Brain microvascular endothelial cell (primary cell): ENCODE results near the gene PDE3A.
"Not testable (repeated sequence)": the region's sequence is repeated elsewhere in the genome, so short reads cannot be mapped to it uniquely, and the experiment has no call there.

Experiments
- DNase-seq: peaks from one replicate; pipeline ENCODE4 v3.0.0-alpha.2; 2020
- H3K27ac ChIP-seq: fragments of 250-450 bp; sonication (Bioruptor Pico); 2 replicates; pipeline ENCODE4 v1.5.1; 2020; ENCODE audit warnings: mild to moderate bottlenecking, moderate library complexity
- H3K27me3 ChIP-seq: fragments of 250-450 bp; sonication (Bioruptor Pico); replicated peaks from 2 replicates; pipeline ENCODE4 v1.5.1; 2020; ENCODE audit warnings: mild to moderate bottlenecking
- H3K36me3 ChIP-seq: fragments of 250-450 bp; sonication (Bioruptor Pico); replicated peaks from 2 replicates; pipeline ENCODE4 v1.5.1; 2020; ENCODE audit warnings: mild to moderate bottlenecking
- H3K4me3 ChIP-seq: 2 replicates; pipeline ENCODE4 v1.5.1; 2011; ENCODE audit warnings: low read depth, mild to moderate bottlenecking, control low read depth, low read length, moderate library complexity
- in situ Hi-C: cut with HindIII; loops from 2 replicates; pipeline ENCODE4 v1.10.0; 2017; ENCODE audit warnings: low sequenced_read_pairs, low pct_ligation_motif_present
- TF ChIP-seq, protein P1 (sequence below): IDR thresholded peaks from 2 replicates; pipeline ENCODE4 v1.5.1; 2011; ENCODE audit warnings: low read depth, mild to moderate bottlenecking, moderate library complexity, low read length, control low read depth, inconsistent platforms; ENCODE audit errors: missing control alignments

Gene PDE3A

DNA sequence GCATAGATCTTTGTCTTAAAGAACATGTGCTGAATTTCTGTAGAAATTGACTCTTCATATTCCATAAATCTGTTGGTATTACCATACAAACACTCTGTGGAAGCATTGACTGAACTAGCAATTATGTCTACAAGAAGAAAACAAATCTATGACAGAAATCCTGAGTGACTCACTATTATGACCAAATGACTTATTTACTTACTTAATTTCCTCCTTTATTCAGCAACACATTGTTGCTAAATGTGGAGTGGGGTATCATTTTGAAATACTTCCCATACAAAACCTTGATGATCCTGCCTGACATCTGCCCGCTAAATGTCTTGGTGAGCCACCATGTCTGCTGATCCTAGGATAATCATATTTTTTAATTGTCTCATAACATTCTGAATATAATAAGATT lies 227.7 kb downstream of the PDE3A start:
- H3K27me3 ChIP-seq, result no peaks in the 10 kb centered on the region
- no peak overlapping the region for H3K27ac ChIP-seq
- TF ChIP-seq, protein P1, sequence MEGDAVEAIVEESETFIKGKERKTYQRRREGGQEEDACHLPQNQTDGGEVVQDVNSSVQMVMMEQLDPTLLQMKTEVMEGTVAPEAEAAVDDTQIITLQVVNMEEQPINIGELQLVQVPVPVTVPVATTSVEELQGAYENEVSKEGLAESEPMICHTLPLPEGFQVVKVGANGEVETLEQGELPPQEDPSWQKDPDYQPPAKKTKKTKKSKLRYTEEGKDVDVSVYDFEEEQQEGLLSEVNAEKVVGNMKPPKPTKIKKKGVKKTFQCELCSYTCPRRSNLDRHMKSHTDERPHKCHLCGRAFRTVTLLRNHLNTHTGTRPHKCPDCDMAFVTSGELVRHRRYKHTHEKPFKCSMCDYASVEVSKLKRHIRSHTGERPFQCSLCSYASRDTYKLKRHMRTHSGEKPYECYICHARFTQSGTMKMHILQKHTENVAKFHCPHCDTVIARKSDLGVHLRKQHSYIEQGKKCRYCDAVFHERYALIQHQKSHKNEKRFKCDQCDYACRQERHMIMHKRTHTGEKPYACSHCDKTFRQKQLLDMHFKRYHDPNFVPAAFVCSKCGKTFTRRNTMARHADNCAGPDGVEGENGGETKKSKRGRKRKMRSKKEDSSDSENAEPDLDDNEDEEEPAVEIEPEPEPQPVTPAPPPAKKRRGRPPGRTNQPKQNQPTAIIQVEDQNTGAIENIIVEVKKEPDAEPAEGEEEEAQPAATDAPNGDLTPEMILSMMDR, result no peak
- in situ Hi-C loops, result no loop called here
- no peak overlapping the region for H3K4me3 ChIP-seq
- no peaks in the 10 kb centered on the region for H3K36me3 ChIP-seq
- no peak for DNase-seq

DNA sequence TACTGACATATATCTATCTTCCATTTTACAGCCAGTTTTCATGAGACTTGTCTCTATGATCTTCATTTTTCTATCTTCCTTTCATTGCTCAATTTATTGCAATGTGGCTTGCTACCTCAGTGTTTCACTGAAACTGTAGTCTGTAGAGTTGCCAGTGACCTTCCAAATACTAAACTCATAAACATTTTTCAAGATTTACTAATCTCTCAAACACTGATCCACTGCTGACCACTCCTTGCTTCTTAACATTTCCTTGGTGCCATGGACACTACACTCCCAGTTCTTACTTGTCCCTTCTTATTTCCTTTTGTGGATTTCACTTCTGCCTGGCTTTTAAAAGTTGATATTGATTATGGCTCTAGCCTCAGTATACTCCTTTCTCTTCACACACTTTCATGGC lies 231.4 kb downstream of the PDE3A start:
- no peak for DNase-seq
- in situ Hi-C loops, result no loop called here

DNA sequence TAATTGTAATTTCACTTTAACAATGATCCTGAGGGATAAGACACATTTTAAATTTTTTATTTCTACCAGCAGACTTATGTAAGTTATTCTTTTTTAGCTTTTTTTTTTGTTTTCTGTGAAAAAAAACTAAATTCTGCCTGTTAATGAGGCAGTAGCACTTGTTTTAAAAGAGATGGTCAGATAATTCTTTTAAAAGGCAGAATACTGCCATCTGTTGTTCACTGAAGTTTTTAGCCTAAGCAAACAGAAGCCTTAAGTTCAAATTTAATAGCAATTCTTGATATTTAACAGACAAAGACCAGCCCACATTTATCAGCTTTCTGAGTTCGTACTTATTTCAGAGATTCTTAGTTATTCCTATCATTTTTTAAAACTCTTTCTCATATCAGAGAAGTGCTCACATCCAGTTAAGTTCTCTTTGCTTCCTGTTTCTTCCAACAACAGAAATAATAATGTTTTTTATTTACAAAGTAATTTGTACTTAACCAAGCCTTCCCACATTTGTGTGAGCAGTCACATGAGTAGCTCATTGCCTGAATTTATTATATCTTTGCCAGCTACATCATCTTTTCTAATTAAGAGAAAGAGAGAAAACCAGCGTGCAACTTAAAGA lies 233.4 kb downstream of the PDE3A start:
- TF ChIP-seq, protein P1, result peak; percentile 26
- H3K4me3 ChIP-seq, result no peak overlapping the region
- no peak for DNase-seq
- peak overlapping the region; percentile 79 for H3K27ac ChIP-seq
- H3K36me3 ChIP-seq, result no peaks in the 10 kb centered on the region
- no peaks in the 10 kb centered on the region for H3K27me3 ChIP-seq
- in situ Hi-C loops, result no loop called here

More for the DNA sequence above, 231.4 kb downstream of the PDE3A start:
- TF ChIP-seq, protein P1, result no peak
- no peak overlapping the region for H3K4me3 ChIP-seq
- no peaks in the 10 kb centered on the region for H3K27me3 ChIP-seq
- no peak overlapping the region for H3K27ac ChIP-seq
- no peaks in the 10 kb centered on the region for H3K36me3 ChIP-seq

DNA sequence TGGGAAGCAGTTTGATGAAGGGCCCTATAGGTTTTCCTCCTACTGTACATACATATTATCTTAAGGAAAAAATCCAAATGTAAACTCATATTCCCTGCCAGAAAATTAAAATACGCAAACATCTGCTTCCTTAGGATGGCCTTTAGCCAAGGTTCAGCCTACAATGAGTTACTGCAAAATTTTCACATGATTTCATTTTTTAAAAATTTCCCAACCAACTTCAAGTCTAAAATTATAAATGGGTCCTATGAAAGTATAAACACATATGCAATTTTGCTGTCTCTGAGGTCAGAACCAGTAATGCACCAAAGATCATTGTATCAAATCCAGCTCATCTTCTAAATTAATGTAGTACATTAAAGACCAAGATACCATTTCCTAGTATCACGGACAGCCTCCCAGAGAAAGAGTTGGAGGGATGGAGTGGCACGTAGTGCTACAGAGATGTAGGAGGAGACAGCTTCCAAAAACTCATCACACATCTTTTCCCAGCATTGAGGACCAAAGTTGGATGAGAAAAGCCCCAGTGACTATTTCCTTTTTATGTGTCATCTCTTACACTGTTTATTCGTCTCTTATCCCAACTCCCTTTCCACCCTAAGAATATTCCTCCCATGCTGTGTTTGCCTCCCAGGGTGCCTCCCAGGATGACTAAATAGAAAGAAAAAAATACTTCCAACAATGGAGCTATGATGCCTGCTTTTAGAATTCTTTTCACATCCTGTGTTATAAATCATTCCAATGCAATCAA lies 234.5 kb downstream of the PDE3A start:
- in situ Hi-C loops, result no loop called here
- peak overlapping the region; percentile 79 for H3K27ac ChIP-seq

DNA sequence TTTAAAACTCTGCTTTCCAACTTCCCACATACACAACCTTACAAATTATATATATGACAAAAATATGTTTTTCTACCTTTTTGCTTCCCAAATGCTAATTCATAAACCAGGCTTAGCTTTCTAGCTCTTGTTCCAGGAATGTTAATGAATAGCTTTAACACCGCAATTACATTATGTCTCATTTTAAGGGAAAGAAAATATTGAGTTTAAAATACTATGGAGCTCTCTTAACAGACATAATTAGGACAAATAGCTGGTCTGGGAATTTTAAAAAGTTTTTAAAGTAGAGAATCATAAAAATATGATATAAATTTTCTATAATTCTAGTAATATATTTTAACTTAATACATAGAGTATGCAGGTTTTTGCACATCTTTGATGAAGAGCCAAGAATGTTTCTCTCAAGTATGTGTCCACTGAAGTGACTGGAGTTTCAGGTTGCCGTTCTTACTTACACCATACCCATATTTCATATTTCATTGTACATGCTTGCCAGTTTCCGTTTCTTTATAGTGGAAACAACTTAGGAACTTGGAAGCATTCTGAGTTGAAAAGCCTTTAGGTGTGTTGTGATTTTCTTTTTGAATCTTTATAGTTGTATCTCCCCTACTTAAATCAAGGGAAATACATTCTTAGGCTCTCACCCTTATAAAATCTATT lies 236.2 kb downstream of the PDE3A start:
- Histone ChIP-seq H3K27ac (no peak overlapping the region), H3K36me3 (no peaks in the 10 kb centered on the region), H3K4me3 (no peak overlapping the region), H3K27me3 (no peaks in the 10 kb centered on the region)
- TF ChIP-seq, protein P1, result no peak
- no peak for DNase-seq
- in situ Hi-C loops, result no loop called here

More for the DNA sequence above, 234.5 kb downstream of the PDE3A start:
- TF ChIP-seq, protein P1, result no peak
- Histone ChIP-seq H3K27me3 (no peaks in the 10 kb centered on the region), H3K36me3 (no peaks in the 10 kb centered on the region), H3K4me3 (no peak overlapping the region)
- peak; percentile 66 for DNase-seq

DNA sequence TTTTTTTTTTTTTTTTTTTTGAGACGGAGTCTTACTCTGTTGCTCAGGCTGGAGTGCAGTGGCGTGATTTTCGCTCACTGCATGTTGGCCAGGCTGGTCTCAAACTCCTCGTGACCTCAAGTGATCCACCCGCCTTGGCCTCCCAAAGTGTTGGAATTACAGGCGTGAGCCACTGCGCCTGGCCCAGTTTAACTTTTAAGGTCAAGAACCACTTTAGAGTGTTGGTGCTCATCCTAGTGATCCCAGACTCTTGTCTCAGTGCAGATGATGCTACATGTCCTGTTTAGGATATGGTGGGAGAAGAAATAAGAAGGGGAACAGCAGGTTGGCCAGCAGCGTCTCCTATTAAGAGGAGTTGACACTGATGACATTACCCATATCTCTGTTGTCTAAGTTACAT lies 246.7 kb downstream of the PDE3A start:
- H3K4me3 ChIP-seq, DNase-seq, H3K36me3 ChIP-seq, H3K27me3 ChIP-seq, H3K27ac ChIP-seq, in situ Hi-C loops: not testable (repeated sequence)
